HepG2 (cell line): ENCODE data around the gene PAK6. TPM values are rescaled to one million over a fixed set of nuclear protein-coding genes. Genes with fewer than 3 reads are reported as not detected.

ENCODE experiments used
- ATAC-seq: fragments of 200-7000 bp; cut with Tn5 transposase; 3 replicates; pipeline ENCODE4 v1.9.1; 2020; ENCODE audit warnings: mild to moderate bottlenecking, moderate library complexity
- BruUV-seq: library from RNA; stranded (reverse); fragments of 400-500 nt; replicated peaks from 2 replicates; lab custom pipeline; 2021; lab: Mats Ljungman, UMichigan
- CTCF ChIA-PET: fragments of 300-600 bp; formaldehyde crosslinking; extraction: SDS; loops from one replicate; lab custom pipeline; 2021; ENCODE audit warnings: low total read pairs, inconsistent platforms, low intra/inter-chr PET ratio; lab: Yijun Ruan, JAX
- POLR2A ChIA-PET: fragments of 350-600 bp; sonication (Branson Sonifier 250); formaldehyde crosslinking; loops from one replicate; lab custom pipeline; 2020; ENCODE audit warnings: antibody characterized with exemption, inconsistent platforms; lab: Yijun Ruan, JAX
- DNase-seq: peaks from one replicate; pipeline ENCODE4 v3.0.0-alpha.2; 2015; ENCODE audit warnings: low spot score
- FAIRE-seq: peaks from 3 replicates; lab custom pipeline; 2011; peaks lifted over from hg19 to GRCh38; lab: Jason Lieb, UNC
- H2AFZ ChIP-seq: one replicate; pipeline ENCODE4 v1.6.1; 2011; ENCODE audit warnings: low read length, inconsistent platforms
- H3K27ac ChIP-seq: fragments of 300-600 bp; 3 replicates; pipeline ENCODE4 v1.8.0; 2011; ENCODE audit warnings: mixed run types, mild to moderate bottlenecking, mixed read lengths, low read length, inconsistent platforms; ENCODE audit not compliant: insufficient read depth; ENCODE audit errors: extremely low read length
- H3K27me3 ChIP-seq, 2 experiments: fragments of 200-600 bp in 1 of 2; 2 replicates in 1 of 2; 3 replicates in 1 of 2; pipeline versions ENCODE4 v1.6.0 to v1.8.0; 2011; ENCODE audit warnings: low read length in 2 of 2, mild to moderate bottlenecking in 2 of 2, moderate library complexity in 2 of 2, inconsistent platforms in 1 of 2; ENCODE audit not compliant: insufficient read depth in 2 of 2, control insufficient read depth in 1 of 2
- H3K36me3 ChIP-seq, 2 experiments: fragments of 200-600 bp in 1 of 2; replicated peaks in 1 of 2; 2 replicates in 1 of 2; 3 replicates in 1 of 2; pipeline versions ENCODE4 v1.5.1 to v1.8.0; 2011; ENCODE audit warnings: low read length in 2 of 2, inconsistent platforms in 1 of 2; ENCODE audit not compliant: insufficient read depth in 2 of 2, control insufficient read depth in 1 of 2
- H3K4me1 ChIP-seq: 2 replicates; pipeline ENCODE4 v1.5.1; 2012; ENCODE audit warnings: low read length, inconsistent platforms; ENCODE audit not compliant: insufficient read depth
- H3K4me2 ChIP-seq: 2 replicates; pipeline ENCODE4 v1.6.0; 2011; ENCODE audit warnings: low read depth, low read length, inconsistent platforms
- H3K4me3 ChIP-seq, 3 experiments: fragments of 200-600 bp in 1 of 3; sonication (generic), shearing (Covaris generic) in 1 of 3; replicated peaks in 1 of 3; 2 replicates each; pipeline ENCODE4 v1.5.1; 2011 to 2016; ENCODE audit warnings: low read length in 3 of 3, inconsistent platforms in 2 of 3, low read depth in 2 of 3, mild to moderate bottlenecking in 2 of 3, control low read depth in 1 of 3, mixed read lengths in 1 of 3; ENCODE audit not compliant: insufficient read depth in 1 of 3
- H3K79me2 ChIP-seq: one replicate; pipeline ENCODE4 v1.6.1; 2011; ENCODE audit warnings: low read length, inconsistent platforms; ENCODE audit not compliant: insufficient read depth
- H3K9ac ChIP-seq: 2 replicates; pipeline ENCODE4 v1.6.0; 2011; ENCODE audit warnings: mild to moderate bottlenecking, low read depth, low read length, inconsistent platforms; ENCODE audit not compliant: insufficient read depth
- H3K9me3 ChIP-seq: 2 replicates; pipeline ENCODE4 v1.5.1; 2012; ENCODE audit warnings: mild to moderate bottlenecking, low read length
- H4K20me1 ChIP-seq: 2 replicates; pipeline ENCODE4 v1.6.0; 2011; ENCODE audit warnings: inconsistent platforms, mild to moderate bottlenecking, low read length, moderate library complexity; ENCODE audit not compliant: insufficient read depth
- HES4 ChIP-seq: sonication (generic); formaldehyde crosslinking; IDR thresholded peaks from 2 replicates; pipeline ENCODE4 v1.9.0; 2021; ENCODE audit warnings: mild to moderate bottlenecking, missing genetic modification reagents, borderline replicate concordance
- SETDB1 ChIP-seq: sonication (generic); formaldehyde crosslinking; IDR thresholded peaks from 2 replicates; pipeline ENCODE4 v1.5.1; 2020; ENCODE audit warnings: missing genetic modification reagents, mild to moderate bottlenecking, borderline replicate concordance
- TOE1 ChIP-seq: sonication (generic); formaldehyde crosslinking; IDR thresholded peaks from 2 replicates; pipeline ENCODE4 v1.4.0; 2020; ENCODE audit warnings: mild to moderate bottlenecking, missing genetic modification reagents
- ZNF143 ChIP-seq: sonication (generic); formaldehyde crosslinking; IDR thresholded peaks from 2 replicates; pipeline ENCODE4 v1.4.0; 2020; ENCODE audit warnings: missing genetic modification reagents
- ZNF253 ChIP-seq: sonication (generic); formaldehyde crosslinking; IDR thresholded peaks from 2 replicates; pipeline ENCODE4 v1.8.0; 2022; ENCODE audit warnings: mild to moderate bottlenecking, missing genetic modification reagents, borderline replicate concordance
- ZNF292 ChIP-seq: sonication (generic); formaldehyde crosslinking; IDR thresholded peaks from 2 replicates; pipeline ENCODE4 v1.8.1; 2022; ENCODE audit warnings: mild to moderate bottlenecking, low read depth, missing genetic modification reagents, borderline replicate concordance
- WGBS: methylation state at CpG from one replicate; pipeline ENCODE4 v1.1.6; 2017; ENCODE audit warnings: low lambda C conversion rate; 5-methylcytosine and 5-hydroxymethylcytosine counted together
- in situ Hi-C: cut with HindIII; loops from 2 replicates; pipeline ENCODE4 v1.10.0; 2017; ENCODE audit warnings: low pct_unique_long_range_greater_than_20kb; ENCODE audit not compliant: extremely low pct_ligation_motif_present
- intact Hi-C: fragments of 100-400 bp; cut with micrococcal nuclease; formaldehyde crosslinking; loops from one replicate; pipeline ENCODE4 v1.10.0; 2022; ENCODE audit not compliant: unreplicated experiment
- polyA plus RNA-seq, 8 experiments: library from polyadenylated mRNA; depleted of rRNA in 3 of 8; stranded (reverse) in 7 of 8; unstranded in 1 of 8; fragments of >200 nt; fragmentation: Illumina TruSeq in 4 of 8; extraction: Trizol in 4 of 8; gene quantifications; 2 replicates each; pipeline versions ENCODE4 v1.2.1 to v1.2.3, GENCODE V29; 2011 to 2016; ENCODE audit warnings: low read depth in 4 of 8, missing spikeins in 1 of 8, mixed read lengths in 1 of 8; ENCODE audit not compliant: insufficient read depth in 1 of 8
- total RNA-seq, 5 experiments: library from RNA; depleted of rRNA; stranded (reverse); fragments of >200 nt; fragmentation: Illumina TruSeq; extraction: Trizol; gene quantifications; 2 replicates each; pipeline ENCODE4 v1.2.3, GENCODE V29; 2016; ENCODE audit warnings: low read depth in 1 of 5
- TF ChIP-seq, protein P1 (sequence below): IDR thresholded peaks from 2 replicates; pipeline ENCODE4 v1.6.1; 2016; ENCODE audit warnings: missing compliant biosample characterization, missing genetic modification reagents, borderline replicate concordance
- TF ChIP-seq, protein P2 (sequence below): sonication (generic); formaldehyde crosslinking; IDR thresholded peaks from 2 replicates; pipeline ENCODE4 v1.4.0; 2020; ENCODE audit warnings: missing genetic modification reagents, mild to moderate bottlenecking, borderline replicate concordance
- TF ChIP-seq, protein P3 (sequence below), 2 experiments: fragments of 450-650 bp in 1 of 2; sonication (generic) in 1 of 2; formaldehyde crosslinking in 1 of 2; IDR thresholded peaks; 2 replicates each; pipeline versions ENCODE4 v1.6.1 to v1.8.0; 2016 to 2022; ENCODE audit warnings: antibody characterized with exemption in 1 of 2, mild to moderate bottlenecking in 1 of 2, missing genetic modification reagents in 1 of 2

The PAK6 gene
- total and polyA plus RNA-seq, 2 of the 13 experiments (the other 11 are each of a cell fraction or from before 2014, with no cell fraction given): 0.07 TPM; not detected in 1

DNA sequence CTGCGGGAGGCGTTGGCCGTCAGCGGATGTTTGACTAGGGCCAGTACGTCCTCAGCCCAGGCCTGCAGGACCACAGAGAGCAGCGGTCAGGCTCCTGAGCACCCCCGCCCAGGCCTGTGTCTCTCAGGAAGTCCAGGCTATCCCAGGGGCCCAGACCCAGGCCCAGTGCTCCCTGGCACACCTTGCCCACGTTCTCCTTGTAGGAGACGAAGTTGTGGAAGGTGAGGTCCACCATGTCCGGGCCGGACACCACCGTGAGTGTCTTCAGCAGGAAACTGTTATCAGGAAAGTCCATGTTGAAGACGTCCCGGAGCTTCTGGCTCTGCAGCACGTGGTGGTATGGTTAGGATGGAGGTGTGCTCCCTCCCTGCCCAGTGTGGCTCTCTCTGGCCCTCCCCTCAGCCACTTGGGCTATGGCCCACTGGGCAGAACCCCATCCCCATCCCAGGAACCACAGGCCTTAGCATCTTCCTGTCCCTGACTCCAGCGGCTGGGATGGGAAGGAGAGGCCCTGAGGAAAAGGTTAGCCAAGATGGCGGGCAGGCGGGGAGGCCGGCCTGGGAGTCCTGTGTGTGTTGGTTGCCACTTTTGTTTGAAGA lies 63.5 kb downstream of the PAK6 start:
- no peak overlapping the region for H3K4me3 ChIP-seq
- no peaks in the 10 kb centered on the region for H3K9me3 ChIP-seq
- no peak overlapping the region for H3K27ac ChIP-seq
- CTCF ChIA-PET: no interaction called here
- no peaks in the 10 kb centered on the region for H3K79me2 ChIP-seq
- no peak overlapping the region for H3K4me2 ChIP-seq
- H3K4me1 ChIP-seq: no peaks in the 10 kb centered on the region
- peaks cover 11 to 73% of the 10 kb centered on the region in 2 experiments for H3K27me3 ChIP-seq
- no peaks in the 10 kb centered on the region for H3K36me3 ChIP-seq
- intact Hi-C loops: no loop called here
- DNase-seq: no peak
- no peak overlapping the region for H2AFZ ChIP-seq
- ATAC-seq: no peak; the same call in 2 of the 3 replicates
- H4K20me1 ChIP-seq: no peaks in the 10 kb centered on the region
- in situ Hi-C loops: no loop called here
- 8% methylated on average over 7 of the region's 19 CpGs for WGBS
- no peak overlapping the region for H3K9ac ChIP-seq
- POLR2A ChIA-PET: no interaction called here
- BruUV-seq: no TSS peak
- no peak for FAIRE-seq
- TF ChIP-seq ZNF253: no peak
- no peak for TF ChIP-seq TOE1 (CRISPR knock-in tag)
- TF ChIP-seq ZNF292: no peak
- no peak for TF ChIP-seq ZNF143
- TF ChIP-seq HES4 (CRISPR knock-in tag): no peak
- TF ChIP-seq, protein P1, sequence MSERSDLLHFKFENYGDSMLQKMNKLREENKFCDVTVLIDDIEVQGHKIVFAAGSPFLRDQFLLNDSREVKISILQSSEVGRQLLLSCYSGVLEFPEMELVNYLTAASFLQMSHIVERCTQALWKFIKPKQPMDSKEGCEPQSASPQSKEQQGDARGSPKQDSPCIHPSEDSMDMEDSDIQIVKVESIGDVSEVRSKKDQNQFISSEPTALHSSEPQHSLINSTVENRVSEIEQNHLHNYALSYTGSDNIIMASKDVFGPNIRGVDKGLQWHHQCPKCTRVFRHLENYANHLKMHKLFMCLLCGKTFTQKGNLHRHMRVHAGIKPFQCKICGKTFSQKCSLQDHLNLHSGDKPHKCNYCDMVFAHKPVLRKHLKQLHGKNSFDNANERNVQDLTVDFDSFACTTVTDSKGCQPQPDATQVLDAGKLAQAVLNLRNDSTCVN (CRISPR knock-in tag): no peak
- no peak for TF ChIP-seq SETDB1 (CRISPR knock-in tag)
- TF ChIP-seq, protein P2, sequence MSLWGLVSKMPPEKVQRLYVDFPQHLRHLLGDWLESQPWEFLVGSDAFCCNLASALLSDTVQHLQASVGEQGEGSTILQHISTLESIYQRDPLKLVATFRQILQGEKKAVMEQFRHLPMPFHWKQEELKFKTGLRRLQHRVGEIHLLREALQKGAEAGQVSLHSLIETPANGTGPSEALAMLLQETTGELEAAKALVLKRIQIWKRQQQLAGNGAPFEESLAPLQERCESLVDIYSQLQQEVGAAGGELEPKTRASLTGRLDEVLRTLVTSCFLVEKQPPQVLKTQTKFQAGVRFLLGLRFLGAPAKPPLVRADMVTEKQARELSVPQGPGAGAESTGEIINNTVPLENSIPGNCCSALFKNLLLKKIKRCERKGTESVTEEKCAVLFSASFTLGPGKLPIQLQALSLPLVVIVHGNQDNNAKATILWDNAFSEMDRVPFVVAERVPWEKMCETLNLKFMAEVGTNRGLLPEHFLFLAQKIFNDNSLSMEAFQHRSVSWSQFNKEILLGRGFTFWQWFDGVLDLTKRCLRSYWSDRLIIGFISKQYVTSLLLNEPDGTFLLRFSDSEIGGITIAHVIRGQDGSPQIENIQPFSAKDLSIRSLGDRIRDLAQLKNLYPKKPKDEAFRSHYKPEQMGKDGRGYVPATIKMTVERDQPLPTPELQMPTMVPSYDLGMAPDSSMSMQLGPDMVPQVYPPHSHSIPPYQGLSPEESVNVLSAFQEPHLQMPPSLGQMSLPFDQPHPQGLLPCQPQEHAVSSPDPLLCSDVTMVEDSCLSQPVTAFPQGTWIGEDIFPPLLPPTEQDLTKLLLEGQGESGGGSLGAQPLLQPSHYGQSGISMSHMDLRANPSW (CRISPR knock-in tag): no peak
- TF ChIP-seq, protein P3, sequence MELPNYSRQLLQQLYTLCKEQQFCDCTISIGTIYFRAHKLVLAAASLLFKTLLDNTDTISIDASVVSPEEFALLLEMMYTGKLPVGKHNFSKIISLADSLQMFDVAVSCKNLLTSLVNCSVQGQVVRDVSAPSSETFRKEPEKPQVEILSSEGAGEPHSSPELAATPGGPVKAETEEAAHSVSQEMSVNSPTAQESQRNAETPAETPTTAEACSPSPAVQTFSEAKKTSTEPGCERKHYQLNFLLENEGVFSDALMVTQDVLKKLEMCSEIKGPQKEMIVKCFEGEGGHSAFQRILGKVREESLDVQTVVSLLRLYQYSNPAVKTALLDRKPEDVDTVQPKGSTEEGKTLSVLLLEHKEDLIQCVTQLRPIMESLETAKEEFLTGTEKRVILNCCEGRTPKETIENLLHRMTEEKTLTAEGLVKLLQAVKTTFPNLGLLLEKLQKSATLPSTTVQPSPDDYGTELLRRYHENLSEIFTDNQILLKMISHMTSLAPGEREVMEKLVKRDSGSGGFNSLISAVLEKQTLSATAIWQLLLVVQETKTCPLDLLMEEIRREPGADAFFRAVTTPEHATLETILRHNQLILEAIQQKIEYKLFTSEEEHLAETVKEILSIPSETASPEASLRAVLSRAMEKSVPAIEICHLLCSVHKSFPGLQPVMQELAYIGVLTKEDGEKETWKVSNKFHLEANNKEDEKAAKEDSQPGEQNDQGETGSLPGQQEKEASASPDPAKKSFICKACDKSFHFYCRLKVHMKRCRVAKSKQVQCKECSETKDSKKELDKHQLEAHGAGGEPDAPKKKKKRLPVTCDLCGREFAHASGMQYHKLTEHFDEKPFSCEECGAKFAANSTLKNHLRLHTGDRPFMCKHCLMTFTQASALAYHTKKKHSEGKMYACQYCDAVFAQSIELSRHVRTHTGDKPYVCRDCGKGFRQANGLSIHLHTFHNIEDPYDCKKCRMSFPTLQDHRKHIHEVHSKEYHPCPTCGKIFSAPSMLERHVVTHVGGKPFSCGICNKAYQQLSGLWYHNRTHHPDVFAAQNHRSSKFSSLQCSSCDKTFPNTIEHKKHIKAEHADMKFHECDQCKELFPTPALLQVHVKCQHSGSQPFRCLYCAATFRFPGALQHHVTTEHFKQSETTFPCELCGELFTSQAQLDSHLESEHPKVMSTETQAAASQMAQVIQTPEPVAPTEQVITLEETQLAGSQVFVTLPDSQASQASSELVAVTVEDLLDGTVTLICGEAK (IDR thresholded peaks at IDR 0.05): no peak
- TF ChIP-seq, protein P3 (CRISPR knock-in tag; IDR thresholded peaks at IDR 0.05): no peak
